ENCODE data around the gene NLRP10. TPM values are rescaled to one million over a fixed set of nuclear protein-coding genes. Genes with fewer than 3 reads are reported as not detected.
"Not testable (repeated sequence)": the region's sequence is repeated elsewhere in the genome, so short reads cannot be mapped to it uniquely, and the experiment has no call there.

The NLRP10 gene
- total RNA-seq, 2 donors from 2014 or later, result 0.14 TPM; not detected in 1

DNA sequence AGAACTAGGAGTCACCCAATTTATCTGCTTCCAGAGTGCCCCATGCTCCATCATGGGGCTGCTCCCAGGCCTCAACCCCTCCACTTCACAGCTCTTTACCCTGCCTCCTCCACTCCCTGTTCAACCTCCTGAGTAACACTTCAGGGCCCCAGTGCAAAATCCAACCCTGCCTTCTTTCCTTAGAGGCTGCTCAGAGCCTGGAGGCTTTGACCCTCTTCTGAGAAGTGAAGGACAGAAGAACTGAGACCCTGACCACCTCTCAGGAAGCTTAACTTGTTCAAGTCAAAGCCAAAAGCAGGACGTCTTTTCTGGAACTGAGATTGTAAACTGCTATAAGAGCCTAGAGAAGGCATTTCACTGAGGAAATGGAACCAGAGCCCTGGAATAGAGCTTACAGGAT, 37.4 kb upstream of the NLRP10 start:
- DNase-seq (ENCODE audit: low spot score) (no peak), ATAC-seq (ENCODE audit: insufficient number of reproducible peaks, low FRiP score, low read depth) (no peak)
- TF ChIP-seq, protein P1, sequence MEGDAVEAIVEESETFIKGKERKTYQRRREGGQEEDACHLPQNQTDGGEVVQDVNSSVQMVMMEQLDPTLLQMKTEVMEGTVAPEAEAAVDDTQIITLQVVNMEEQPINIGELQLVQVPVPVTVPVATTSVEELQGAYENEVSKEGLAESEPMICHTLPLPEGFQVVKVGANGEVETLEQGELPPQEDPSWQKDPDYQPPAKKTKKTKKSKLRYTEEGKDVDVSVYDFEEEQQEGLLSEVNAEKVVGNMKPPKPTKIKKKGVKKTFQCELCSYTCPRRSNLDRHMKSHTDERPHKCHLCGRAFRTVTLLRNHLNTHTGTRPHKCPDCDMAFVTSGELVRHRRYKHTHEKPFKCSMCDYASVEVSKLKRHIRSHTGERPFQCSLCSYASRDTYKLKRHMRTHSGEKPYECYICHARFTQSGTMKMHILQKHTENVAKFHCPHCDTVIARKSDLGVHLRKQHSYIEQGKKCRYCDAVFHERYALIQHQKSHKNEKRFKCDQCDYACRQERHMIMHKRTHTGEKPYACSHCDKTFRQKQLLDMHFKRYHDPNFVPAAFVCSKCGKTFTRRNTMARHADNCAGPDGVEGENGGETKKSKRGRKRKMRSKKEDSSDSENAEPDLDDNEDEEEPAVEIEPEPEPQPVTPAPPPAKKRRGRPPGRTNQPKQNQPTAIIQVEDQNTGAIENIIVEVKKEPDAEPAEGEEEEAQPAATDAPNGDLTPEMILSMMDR (IDR thresholded peaks at IDR 0.05), result no peak
- H3K4me3 ChIP-seq, result no peak overlapping the region
- peaks cover 6% of the 10 kb centered on the region for H3K36me3 ChIP-seq
- H3K9me3 ChIP-seq, result no peaks in the 10 kb centered on the region
- H3K27me3 ChIP-seq (replicated peaks; ENCODE audit: insufficient read depth), result no peaks in the 10 kb centered on the region
- H3K4me1 ChIP-seq (ENCODE audit: control insufficient read depth in 1 of 2, low read depth in 2 of 2), result no peaks in the 10 kb centered on the region
- H3K27ac ChIP-seq, result no peak overlapping the region

DNA sequence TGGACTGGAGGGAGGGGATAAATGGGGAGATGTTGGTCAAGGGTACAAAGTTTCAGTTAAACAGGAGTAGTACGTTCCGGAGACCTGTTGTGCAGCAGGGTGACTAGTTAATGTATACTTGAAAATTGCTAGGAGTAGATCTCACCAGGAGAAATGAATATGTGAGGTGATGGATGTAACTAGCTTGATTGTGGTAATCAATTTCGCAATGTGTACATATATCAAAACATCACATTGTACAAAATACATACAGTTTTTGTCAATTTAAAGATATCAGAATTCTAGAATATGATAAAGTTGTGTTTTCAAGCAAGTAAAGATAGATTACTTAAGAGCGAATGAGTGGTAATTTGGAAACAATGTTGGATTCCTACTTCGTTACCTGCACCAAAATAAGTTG, 35.1 kb upstream of the NLRP10 start:
- peaks cover 19% of the 10 kb centered on the region for H3K36me3 ChIP-seq
- H3K4me1 ChIP-seq (ENCODE audit: control insufficient read depth in 1 of 2, low read depth in 2 of 2), result no peaks in the 10 kb centered on the region
- no peak overlapping the region for H3K4me3 ChIP-seq
- no peak for ATAC-seq (ENCODE audit: insufficient number of reproducible peaks, low FRiP score, low read depth)
- no peak overlapping the region for H3K27ac ChIP-seq
- H3K27me3 ChIP-seq (replicated peaks; ENCODE audit: insufficient read depth), result no peaks in the 10 kb centered on the region
- no peak for DNase-seq (ENCODE audit: low spot score)
- TF ChIP-seq, protein P1 (IDR thresholded peaks at IDR 0.05), result no peak
- no peaks in the 10 kb centered on the region for H3K9me3 ChIP-seq

DNA sequence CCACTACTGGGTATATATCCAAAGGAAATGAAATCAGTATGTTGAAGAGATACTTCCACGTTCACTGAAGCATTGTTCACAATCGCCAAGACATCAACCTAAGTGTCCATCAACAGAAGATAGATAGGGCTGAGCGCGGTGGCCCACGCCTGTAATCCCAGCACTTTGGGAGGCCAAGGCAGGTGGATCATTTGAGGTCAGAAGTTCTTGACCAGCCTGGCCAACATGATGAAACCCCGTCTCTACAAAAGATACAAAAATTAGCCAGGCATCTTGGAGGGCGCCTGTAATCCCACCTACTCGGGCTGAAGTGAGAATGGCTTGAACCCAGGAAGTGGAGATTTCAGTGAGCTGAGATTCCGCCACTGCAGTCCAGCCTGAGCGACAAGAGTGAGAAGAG, 34.5 kb upstream of the NLRP10 start:
- no peak for DNase-seq (ENCODE audit: low spot score)
- TF ChIP-seq, protein P1 (IDR thresholded peaks at IDR 0.05), result no peak
- no peaks in the 10 kb centered on the region for H3K27me3 ChIP-seq (replicated peaks; ENCODE audit: insufficient read depth)
- peaks cover 25% of the 10 kb centered on the region for H3K36me3 ChIP-seq
- no peak overlapping the region for H3K27ac ChIP-seq
- H3K4me3 ChIP-seq, result no peak overlapping the region
- no peak for ATAC-seq (ENCODE audit: insufficient number of reproducible peaks, low FRiP score, low read depth)
- H3K9me3 ChIP-seq, result no peaks in the 10 kb centered on the region
- H3K4me1 ChIP-seq (ENCODE audit: control insufficient read depth in 1 of 2, low read depth in 2 of 2), result no peaks in the 10 kb centered on the region

DNA sequence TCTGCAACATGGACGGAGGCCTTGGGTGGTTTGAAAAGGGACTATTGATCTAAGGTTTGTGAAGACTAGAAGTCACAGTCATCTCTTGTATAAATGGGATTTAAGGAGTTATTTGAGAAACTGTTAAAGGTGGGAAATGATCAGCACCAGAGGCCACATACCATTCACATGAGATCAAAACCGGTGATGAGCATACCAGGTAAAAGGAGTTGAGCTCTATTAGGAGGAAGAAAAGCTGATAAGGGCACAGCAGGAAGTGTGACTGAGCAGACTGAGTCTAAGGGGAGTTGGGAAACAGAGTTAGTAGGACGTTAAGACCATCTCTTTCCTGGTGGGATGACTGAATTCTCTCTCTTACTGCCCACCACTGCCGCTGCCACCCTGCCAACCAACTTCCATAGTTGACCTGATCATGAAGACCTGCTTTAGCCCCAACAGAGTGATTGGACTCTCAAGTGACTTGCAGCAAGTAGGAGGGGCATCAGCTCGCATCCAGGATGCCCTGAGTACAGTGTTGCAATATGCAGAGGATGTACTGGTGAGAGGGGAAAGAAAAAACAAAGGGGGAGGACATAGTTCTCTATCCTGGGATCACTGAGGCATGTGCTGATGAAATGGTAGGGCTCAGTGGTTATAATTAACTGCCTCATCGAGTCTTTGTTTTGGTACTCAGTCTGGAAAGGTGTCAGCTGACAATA, 29.5 kb upstream of the NLRP10 start:
- ATAC-seq (ENCODE audit: insufficient number of reproducible peaks, low FRiP score, low read depth), result no peak
- Histone ChIP-seq H3K36me3 (peaks cover 59% of the 10 kb centered on the region), H3K27ac (no peak overlapping the region), H3K4me3 (no peak overlapping the region), H3K27me3 (replicated peaks; ENCODE audit: insufficient read depth) (no peaks in the 10 kb centered on the region), H3K9me3 (no peaks in the 10 kb centered on the region), H3K4me1 (ENCODE audit: control insufficient read depth in 1 of 2, low read depth in 2 of 2) (peaks cover under 1 to 5% of the 10 kb centered on the region in 2 donors)
- TF ChIP-seq, protein P1 (IDR thresholded peaks at IDR 0.05), result no peak
- no peak for DNase-seq (ENCODE audit: low spot score)

DNA sequence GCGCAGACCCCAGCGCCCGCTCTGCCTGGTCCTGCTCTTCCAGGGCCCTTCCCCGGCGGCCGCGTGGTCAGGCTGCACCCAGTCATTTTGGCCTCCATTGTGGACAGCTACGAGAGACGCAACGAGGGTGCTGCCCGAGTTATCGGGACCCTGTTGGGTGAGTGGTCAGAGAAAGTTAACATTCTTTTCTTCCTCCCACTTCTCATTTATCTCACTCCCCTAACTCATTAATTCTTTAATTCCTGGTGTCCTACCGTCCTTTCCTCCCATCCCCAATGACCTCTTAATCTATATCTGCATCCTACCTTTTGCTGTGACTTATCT, 22.3 kb upstream of the NLRP10 start:
- not testable (repeated sequence) for DNase-seq (ENCODE audit: low spot score); H3K27me3 ChIP-seq (replicated peaks; ENCODE audit: insufficient read depth); H3K9me3 ChIP-seq; ATAC-seq (ENCODE audit: insufficient number of reproducible peaks, low FRiP score, low read depth)
- H3K4me1 ChIP-seq (ENCODE audit: control insufficient read depth in 1 of 2, low read depth in 2 of 2), result peaks cover 28 to 37% of the 10 kb centered on the region in 2 donors
- H3K36me3 ChIP-seq, result peaks cover 13% of the 10 kb centered on the region
- H3K4me3 ChIP-seq, result peak overlapping the region; percentile 83
- H3K27ac ChIP-seq, result peak overlapping the region; percentile 47 to 54

Measured in thoracic aorta (tissue), 2 donors.